ENCODE measurements around the gene UIMC1.

DNA sequence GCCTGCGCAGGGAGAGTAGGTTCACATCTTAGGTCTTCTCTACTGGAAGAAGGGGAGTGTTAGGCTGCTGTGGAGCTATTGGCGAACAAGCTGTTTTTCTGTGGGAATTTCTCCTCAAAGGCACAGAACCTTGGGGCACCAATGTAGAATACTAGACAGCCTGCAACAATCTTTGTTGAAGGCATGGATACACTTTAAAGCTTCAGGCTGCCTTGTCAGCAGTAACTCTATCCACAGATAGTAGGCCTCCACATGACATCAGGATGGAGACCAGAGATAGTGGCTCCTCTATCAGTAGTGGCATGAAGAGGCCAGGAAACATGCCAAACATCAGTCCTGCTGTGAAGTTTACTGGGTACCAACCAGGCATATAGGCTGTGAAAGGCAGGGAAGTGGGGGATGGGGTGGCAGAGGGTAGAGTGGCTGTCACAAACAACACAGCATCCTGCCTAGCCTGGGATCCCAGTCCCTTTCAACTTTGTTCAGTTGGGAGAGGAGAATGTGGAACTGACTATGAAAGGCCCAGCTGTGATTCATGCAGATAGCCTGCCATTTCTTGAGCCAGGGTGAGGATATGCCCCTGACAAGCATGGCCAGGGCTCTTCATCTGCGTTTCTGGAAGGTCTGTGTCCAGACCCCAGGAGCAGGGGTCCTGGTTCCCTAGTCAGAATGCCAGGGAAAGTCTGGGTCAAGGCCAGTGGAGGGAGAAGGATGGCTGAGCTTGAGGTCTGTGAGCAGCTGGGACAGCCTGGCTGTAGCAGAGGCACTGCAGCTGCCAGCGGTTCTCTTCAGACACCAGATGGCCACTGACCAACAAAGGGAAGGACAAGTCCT, 106.4 kb downstream of the UIMC1 start:
- TF ChIP-seq GATA3 (IDR thresholded peaks at IDR 0.05; ENCODE audit: low read depth, low read length): no peak
- no peak for TF ChIP-seq GATA2 (IDR thresholded peaks at IDR 0.05; ENCODE audit: low read depth, low read length)
